ENCODE measurements around the gene PRKCA.

DNA sequence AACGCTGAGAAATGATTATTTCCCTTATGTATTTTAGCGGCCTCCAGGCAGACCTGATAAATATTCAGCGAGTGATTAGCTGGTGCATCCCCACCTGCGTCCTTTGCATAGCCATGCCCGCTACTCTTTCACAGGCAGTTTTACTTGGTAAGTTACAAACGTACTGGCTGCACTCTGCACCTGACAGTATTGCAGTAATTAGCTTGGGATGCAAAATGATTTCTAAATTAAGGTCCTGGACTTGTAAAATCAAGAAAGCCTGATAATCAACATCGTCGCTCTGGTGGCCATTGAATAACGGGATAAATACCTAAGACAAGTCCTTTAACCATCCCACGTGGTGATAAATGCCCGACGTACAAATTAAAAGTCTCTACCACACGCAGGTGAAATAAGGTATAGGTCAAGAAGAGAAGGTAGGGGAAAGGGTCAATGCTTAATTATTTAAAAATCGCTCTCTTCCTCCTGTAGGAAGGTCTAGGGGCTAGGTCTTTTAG lies 998 bp upstream of the PRKCA start:
- TF ChIP-seq, protein P1, sequence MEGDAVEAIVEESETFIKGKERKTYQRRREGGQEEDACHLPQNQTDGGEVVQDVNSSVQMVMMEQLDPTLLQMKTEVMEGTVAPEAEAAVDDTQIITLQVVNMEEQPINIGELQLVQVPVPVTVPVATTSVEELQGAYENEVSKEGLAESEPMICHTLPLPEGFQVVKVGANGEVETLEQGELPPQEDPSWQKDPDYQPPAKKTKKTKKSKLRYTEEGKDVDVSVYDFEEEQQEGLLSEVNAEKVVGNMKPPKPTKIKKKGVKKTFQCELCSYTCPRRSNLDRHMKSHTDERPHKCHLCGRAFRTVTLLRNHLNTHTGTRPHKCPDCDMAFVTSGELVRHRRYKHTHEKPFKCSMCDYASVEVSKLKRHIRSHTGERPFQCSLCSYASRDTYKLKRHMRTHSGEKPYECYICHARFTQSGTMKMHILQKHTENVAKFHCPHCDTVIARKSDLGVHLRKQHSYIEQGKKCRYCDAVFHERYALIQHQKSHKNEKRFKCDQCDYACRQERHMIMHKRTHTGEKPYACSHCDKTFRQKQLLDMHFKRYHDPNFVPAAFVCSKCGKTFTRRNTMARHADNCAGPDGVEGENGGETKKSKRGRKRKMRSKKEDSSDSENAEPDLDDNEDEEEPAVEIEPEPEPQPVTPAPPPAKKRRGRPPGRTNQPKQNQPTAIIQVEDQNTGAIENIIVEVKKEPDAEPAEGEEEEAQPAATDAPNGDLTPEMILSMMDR (IDR thresholded peaks at IDR 0.05): no peak
- no peak for TF ChIP-seq ZFX (IDR thresholded peaks at IDR 0.05; ENCODE audit: borderline replicate concordance)
